SIG-M5 (cell line): ENCODE results near the gene BBOX1.

Experiments used
- DNase-seq: peaks from one replicate; lab custom pipeline; 2025; lab: John Stamatoyannopoulos, UW

Gene BBOX1

DNA sequence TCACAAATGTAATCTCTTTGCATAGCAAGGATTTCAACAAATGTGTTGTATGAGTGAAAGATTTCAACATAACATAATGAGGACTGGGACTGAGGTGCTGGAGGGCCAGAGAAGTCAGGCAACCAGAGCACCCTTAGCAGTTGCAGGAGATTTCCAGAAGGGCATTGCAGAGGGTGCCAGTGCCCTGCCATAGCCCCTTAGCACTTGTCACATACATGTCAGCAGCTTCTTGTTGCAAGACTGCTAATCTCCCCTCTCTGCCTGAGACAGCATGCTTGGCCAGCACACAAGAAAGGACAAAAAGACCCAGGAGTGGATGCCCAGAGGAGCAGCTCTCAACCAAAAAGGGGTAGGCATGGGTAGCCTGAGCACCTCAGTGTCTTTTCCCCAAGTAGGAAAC is 43.2 kb downstream of the BBOX1 start:
- no peak for DNase-seq

GRCh38 chr11:27084518-27084917 is 43.9 kb downstream of the BBOX1 start:
- no peak for DNase-seq

DNA sequence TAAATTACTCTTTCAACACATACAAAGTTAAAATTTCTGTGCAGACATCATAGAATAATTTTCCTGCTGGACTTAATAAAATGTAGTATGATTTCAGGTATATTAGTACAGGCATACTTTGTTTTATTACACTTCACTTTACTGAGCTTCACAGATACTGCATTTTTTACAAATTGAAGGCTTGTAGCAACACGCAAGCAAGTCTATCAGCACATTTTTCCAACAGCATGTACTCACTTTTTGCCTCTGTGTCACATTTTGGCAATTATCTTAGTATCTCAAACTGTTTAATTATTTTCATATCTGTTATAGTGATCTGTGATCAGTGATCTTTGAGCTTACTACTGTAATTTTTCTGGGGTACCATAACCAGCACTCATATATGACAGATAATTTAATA is 44.5 kb downstream of the BBOX1 start:
- DNase-seq = no peak

- no peak for DNase-seq
These were observed 45.0 kb downstream of the BBOX1 start for GRCh38 chr11:27085605-27086004.

GRCh38 chr11:27087432-27087831 is 46.8 kb downstream of the BBOX1 start:
- no peak for DNase-seq

DNA sequence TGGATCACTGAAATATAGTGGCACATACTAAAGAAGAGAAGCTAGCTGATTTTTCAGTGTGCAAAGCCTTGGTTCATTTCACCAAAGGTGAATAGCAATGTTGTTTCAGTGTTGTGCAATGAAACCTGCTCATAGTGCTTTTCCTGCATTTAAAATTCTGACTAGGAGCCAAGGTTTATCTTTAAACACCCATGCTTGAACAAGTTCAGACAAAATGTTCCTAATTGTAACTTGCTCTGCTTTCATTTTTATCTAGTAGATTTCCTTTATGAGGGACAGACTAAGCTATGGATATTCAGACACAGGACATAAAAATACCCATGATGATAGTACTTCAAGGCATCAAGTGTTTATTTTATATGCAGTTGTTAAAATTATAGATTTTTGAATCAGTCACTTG is 47.7 kb downstream of the BBOX1 start:
- no peak for DNase-seq

GRCh38 chr11:27089746-27090145 is 49.1 kb downstream of the BBOX1 start:
- no peak for DNase-seq

GRCh38 chr11:27090357-27090948 is 49.8 kb downstream of the BBOX1 start:
- DNase-seq = peak; percentile 1

GRCh38 chr11:27094120-27094519 is 53.5 kb downstream of the BBOX1 start:
- DNase-seq = no peak

GRCh38 chr11:27095059-27095458 is 54.4 kb downstream of the BBOX1 start:
- no peak for DNase-seq

- no peak for DNase-seq
These were observed 55.3 kb downstream of the BBOX1 start for GRCh38 chr11:27095887-27096286.

DNA sequence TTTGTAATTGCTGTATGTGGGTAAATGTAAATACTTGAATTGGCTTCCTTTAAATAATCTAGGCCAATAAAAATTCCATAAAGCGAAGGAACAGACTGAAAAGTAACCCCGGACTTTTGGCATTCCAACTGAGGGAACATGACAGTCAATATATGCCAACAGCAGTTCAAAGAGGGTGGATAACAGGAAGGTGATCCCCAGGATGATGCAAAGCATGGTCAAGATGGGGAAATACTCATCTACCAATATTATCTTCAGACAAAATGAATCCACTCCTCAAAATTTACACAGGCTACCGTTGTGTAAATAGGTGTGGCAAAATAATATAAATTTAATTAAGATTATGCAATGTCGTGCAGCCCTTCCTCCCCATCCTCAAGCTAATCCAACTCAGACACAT is 56.9 kb downstream of the BBOX1 start:
- DNase-seq = no peak

DNA sequence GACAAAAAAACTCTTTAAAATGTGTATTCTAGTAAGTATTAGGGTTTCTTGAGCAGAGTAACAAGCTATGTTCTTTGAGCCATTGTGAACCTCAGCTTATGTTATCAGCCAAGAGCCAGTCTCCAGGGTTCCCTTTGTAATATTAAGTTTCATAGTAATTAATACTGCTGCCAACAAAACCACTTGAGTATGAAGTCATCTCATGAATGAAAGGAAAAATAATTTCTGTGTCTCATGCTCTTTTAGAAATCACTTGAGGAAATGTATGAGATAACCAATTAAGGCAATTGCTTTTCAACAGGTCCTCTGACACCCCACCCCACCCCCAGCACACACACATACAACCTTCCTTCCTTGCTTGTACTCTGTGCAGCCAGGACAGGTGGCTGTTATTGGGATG is 59.9 kb downstream of the BBOX1 start:
- DNase-seq = no peak

GRCh38 chr11:27107548-27107947 is 66.9 kb downstream of the BBOX1 start:
- no peak for DNase-seq

- DNase-seq = no peak
These were observed 68.2 kb downstream of the BBOX1 start for GRCh38 chr11:27108809-27109208.

- no peak for DNase-seq
These were observed 71.3 kb downstream of the BBOX1 start for GRCh38 chr11:27111896-27112295.

DNA sequence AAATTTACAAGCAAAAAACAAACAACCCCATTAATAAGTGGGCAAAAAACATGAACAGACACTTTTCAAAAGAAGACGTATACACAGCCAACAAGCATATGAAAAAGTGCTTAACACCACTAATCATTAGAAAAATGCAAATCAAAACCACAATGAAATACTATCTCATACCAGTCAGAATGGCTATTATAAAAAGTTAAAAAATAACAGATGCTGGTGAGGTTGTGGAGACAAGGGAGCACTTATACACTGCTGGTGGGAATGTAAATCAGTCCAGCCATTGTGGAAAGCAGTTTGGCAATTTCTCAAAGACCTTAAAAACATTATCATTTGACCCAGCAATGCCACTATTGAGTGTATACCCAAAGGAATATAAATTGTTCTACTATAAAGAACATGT is 72.3 kb downstream of the BBOX1 start:
- DNase-seq = no peak

DNA sequence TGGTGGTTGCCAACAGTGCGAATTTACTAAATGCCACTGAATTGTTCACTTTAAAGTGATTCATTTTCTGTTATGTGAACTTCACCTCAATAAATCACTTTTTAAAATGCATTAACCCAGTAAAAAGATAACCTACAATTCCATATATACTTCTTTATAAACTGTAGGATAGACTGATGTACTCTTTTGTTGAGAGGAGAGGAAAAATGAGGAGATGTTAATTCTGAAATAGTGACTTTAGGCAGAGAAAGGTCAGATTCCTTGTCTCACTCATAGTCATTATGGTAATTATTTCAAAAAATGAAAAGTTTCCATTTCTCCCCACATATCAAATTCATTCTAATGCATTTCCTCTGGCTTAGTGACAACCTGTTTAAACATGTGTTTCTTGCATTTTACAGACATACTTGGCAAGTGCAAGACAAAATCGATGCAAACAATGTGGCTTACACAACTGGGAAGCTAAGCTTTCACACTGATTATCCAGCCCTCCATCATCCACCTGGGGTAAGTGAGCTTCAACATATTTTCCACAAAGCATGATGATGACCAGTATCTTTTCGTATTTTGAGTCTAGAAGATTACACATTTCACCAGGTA is 74.5 kb downstream of the BBOX1 start:
- no peak for DNase-seq

GRCh38 chr11:27116684-27117083 is 76.1 kb downstream of the BBOX1 start:
- DNase-seq = no peak

DNA sequence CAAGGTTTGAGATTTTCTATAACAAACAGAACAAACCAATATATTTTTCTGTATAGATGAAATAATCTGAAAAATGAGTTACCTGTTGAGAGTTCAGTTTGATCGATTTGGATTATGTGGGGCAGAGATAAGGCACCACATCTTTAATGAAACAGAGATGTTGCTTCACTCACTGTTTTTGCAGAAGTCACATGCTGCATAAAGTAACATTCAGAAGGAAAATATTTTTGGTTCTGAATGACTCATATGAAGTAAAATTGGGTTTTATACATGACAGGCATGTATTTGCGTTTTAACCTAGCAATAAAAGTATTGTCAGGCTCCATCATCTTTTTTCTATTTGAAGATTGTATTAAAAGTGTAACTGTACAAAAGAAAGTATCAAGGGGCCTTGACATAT is 77.8 kb downstream of the BBOX1 start:
- no peak for DNase-seq

GRCh38 chr11:27118949-27119348 is 78.3 kb downstream of the BBOX1 start:
- no peak for DNase-seq

DNA sequence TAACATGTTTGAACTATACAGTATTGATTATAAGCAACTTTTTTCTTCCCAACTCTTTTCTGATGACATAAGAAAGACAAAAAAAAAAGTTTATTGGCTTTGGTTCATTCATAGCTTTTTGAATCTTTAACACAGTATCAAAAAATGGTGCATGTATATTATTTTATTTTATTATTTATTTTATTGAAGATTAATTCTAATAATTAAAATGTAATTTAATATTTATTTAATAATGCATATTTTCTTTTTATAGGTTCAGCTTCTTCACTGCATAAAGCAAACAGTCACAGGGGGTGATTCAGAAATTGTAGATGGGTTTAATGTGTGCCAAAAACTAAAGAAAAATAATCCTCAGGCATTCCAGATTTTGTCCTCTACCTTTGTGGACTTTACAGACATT is 78.8 kb downstream of the BBOX1 start:
- no peak for DNase-seq

DNA sequence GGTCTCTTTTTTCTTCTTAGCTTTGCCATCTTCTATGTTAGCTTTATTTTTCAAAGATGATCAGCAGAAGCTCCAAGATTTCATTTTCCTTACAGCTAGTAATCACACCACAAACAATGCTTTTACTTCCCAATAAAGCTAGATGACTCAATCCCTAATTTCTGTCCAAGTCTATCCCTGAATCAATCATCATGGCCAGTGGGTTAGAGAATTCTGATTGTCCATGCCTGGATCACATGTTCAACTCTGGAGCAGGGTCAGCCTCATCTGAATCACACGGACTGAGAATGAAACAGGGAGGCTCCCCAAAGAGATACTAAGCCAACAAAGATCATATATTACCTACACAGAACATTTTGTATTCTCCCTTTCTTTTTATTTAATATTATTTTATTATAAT is 79.6 kb downstream of the BBOX1 start:
- DNase-seq = no peak

GRCh38 chr11:27122001-27122400 is 81.4 kb downstream of the BBOX1 start:
- DNase-seq = no peak
